ENCODE data around the gene CCDC78. TPM values are rescaled to one million over a fixed set of nuclear protein-coding genes. Genes with fewer than 3 reads are reported as not detected.

The CCDC78 gene
- total RNA-seq, 1 donor from 2014 or later, result 0.50 TPM

- intact Hi-C loops (cut with micrococcal nuclease), result no loop called here
- no peak for ATAC-seq
- DNase-seq, result peak; percentile 53
These were observed 41.1 kb downstream of the CCDC78 start for GRCh38 chr16:684961-685696.

- DNase-seq (peak; percentile 99), ATAC-seq (peak; percentile 63)
- intact Hi-C loops (cut with micrococcal nuclease), result no loop called here
These were observed 42.0 kb downstream of the CCDC78 start, which contains the start of gene JMJD8 for GRCh38 chr16:684071-684794. TSS of gene JMJD8 (minus strand) at chr16:684334. CDS start at chr16:684319, 15 bp downstream.

- intact Hi-C loops (cut with micrococcal nuclease), result no loop called here
- DNase-seq (no peak), ATAC-seq (no peak)
These were observed 42.7 kb downstream of the CCDC78 start for GRCh38 chr16:683396-684070.

- no peak for DNase-seq
- intact Hi-C loops (cut with micrococcal nuclease), result no loop called here
- no peak for ATAC-seq
These were observed 43.5 kb downstream of the CCDC78 start for GRCh38 chr16:682493-683395.

GRCh38 chr16:681746-682427 lies 44.4 kb downstream of the CCDC78 start:
- ATAC-seq, result no peak
- peak; percentile 62 for DNase-seq
- intact Hi-C loops (cut with micrococcal nuclease), result no loop called here

- intact Hi-C loops (cut with micrococcal nuclease), result no loop called here
- DNase-seq, result peak; percentile 67
- no peak for ATAC-seq
These were observed 45.1 kb downstream of the CCDC78 start for GRCh38 chr16:680967-681745.

GRCh38 chr16:680625-680945 lies 45.7 kb downstream of the CCDC78 start:
- intact Hi-C loops (cut with micrococcal nuclease), result no loop called here
- ATAC-seq (no peak), DNase-seq (no peak)

- DNase-seq, result peak; percentile 93
- intact Hi-C loops (cut with micrococcal nuclease), result no loop called here
- peak; percentile 73 for ATAC-seq
These were observed 46.2 kb downstream of the CCDC78 start, which contains the start of gene STUB1 for GRCh38 chr16:679814-680624. TSS of gene STUB1 (plus strand) at chr16:680410. CDS start at chr16:680526, 116 bp downstream.

GRCh38 chr16:678858-679813 lies 47.1 kb downstream of the CCDC78 start:
- ATAC-seq, result peak; percentile 50
- intact Hi-C loops (cut with micrococcal nuclease), result no loop called here
- peak; percentile 86 for DNase-seq

- DNase-seq (no peak), ATAC-seq (no peak)
- intact Hi-C loops (cut with micrococcal nuclease), result no loop called here
These were observed 47.9 kb downstream of the CCDC78 start for GRCh38 chr16:678209-678857.

- intact Hi-C loops (cut with micrococcal nuclease), result no loop called here
- no peak for DNase-seq
- no peak for ATAC-seq
These were observed 48.7 kb downstream of the CCDC78 start for GRCh38 chr16:677316-678190.

GRCh38 chr16:676913-677312 lies 49.3 kb downstream of the CCDC78 start:
- intact Hi-C loops (cut with micrococcal nuclease), result no loop called here
- no peak for ATAC-seq
- DNase-seq, result no peak

GRCh38 chr16:676565-676902 lies 49.7 kb downstream of the CCDC78 start:
- intact Hi-C loops (cut with micrococcal nuclease), result no loop called here
- DNase-seq (no peak), ATAC-seq (no peak)

- DNase-seq, result no peak
- intact Hi-C loops (cut with micrococcal nuclease), result no loop called here
- no peak for ATAC-seq
These were observed 50.2 kb downstream of the CCDC78 start for GRCh38 chr16:675884-676564.
